CD4-positive, CD25-positive, alpha-beta regulatory T cell (primary cell): ENCODE data around the gene NRN1L. TPM values are rescaled to one million over a fixed set of nuclear protein-coding genes. Genes with fewer than 3 reads are reported as not detected.

ENCODE experiments used
- ATAC-seq, 2 donors: fragments of 150-1000 bp; cut with Tn5 transposase; one replicate each; pipeline ENCODE4 v1.10.0; 2021; ENCODE audit warnings: low read depth in 2 of 2, moderate number of reproducible peaks in 2 of 2, moderate library complexity in 1 of 2
- DNase-seq, 3 donors: peaks; one replicate each; pipeline versions ENCODE4 v3.0.0 to v3.0.0-alpha.2; 2012 to 2022; ENCODE audit warnings: mixed read lengths in 1 of 3
- H3K27ac ChIP-seq: one replicate; pipeline ENCODE4 v1.7.0; 2013; ENCODE audit warnings: mild to moderate bottlenecking, low read length; ENCODE audit not compliant: insufficient read depth, poor library complexity, severe bottlenecking
- H3K27me3 ChIP-seq: one replicate; pipeline ENCODE4 v1.7.0; 2013; ENCODE audit warnings: low read length; ENCODE audit not compliant: control insufficient read depth, insufficient read depth
- H3K36me3 ChIP-seq: one replicate; pipeline ENCODE4 v1.7.0; 2013; ENCODE audit warnings: mild to moderate bottlenecking, low read length, moderate library complexity; ENCODE audit not compliant: control insufficient read depth, insufficient read depth
- H3K4me1 ChIP-seq: 2 replicates; pipeline ENCODE4 v1.7.0; 2013; ENCODE audit warnings: mild to moderate bottlenecking, low read length; ENCODE audit not compliant: insufficient read depth, control insufficient read depth, poor library complexity, severe bottlenecking
- H3K4me3 ChIP-seq: one replicate; pipeline ENCODE4 v1.7.0; 2013; ENCODE audit warnings: low read depth, mild to moderate bottlenecking, low read length, moderate library complexity
- H3K9me3 ChIP-seq, 2 experiments: 1 replicate in 1 of 2; 2 replicates in 1 of 2; pipeline ENCODE4 v1.7.0; 2013; ENCODE audit warnings: low read length in 2 of 2, mild to moderate bottlenecking in 1 of 2, moderate library complexity in 1 of 2; ENCODE audit not compliant: control insufficient read depth in 2 of 2
- H3K27ac Mint-ChIP-seq, 3 donors: one replicate each; pipeline ENCODE4 v1.8.0; 2020 to 2022; ENCODE audit warnings: mild to moderate bottlenecking in 3 of 3, mixed read lengths in 3 of 3, moderate library complexity in 2 of 3
- H3K27me3 Mint-ChIP-seq: one replicate; pipeline ENCODE4 v1.8.0; 2022; ENCODE audit warnings: mild to moderate bottlenecking, mixed read lengths
- H3K36me3 Mint-ChIP-seq: one replicate; pipeline ENCODE4 v1.8.0; 2020; ENCODE audit warnings: mixed read lengths
- H3K4me1 Mint-ChIP-seq, 4 donors: one replicate each; pipeline ENCODE4 v1.8.0; 2020 to 2022; ENCODE audit warnings: mixed read lengths in 4 of 4, mild to moderate bottlenecking in 1 of 4
- H3K4me3 Mint-ChIP-seq, 4 donors: one replicate each; pipeline ENCODE4 v1.8.0; 2020 to 2022; ENCODE audit warnings: mild to moderate bottlenecking in 4 of 4, mixed read lengths in 4 of 4, moderate library complexity in 3 of 4
- H3K9me3 Mint-ChIP-seq, 7 donors: one replicate each; pipeline ENCODE4 v1.8.0; 2020 to 2022; ENCODE audit warnings: mixed read lengths in 7 of 7, mild to moderate bottlenecking in 3 of 7, moderate library complexity in 2 of 7
- polyA plus RNA-seq, 4 donors: library from polyadenylated mRNA; unstranded; fragments of 300-500 nt; fragmentation: Illumina TruSeq; gene quantifications; one replicate each; pipeline ENCODE4 v1.2.3, GENCODE V29; 2021
- total RNA-seq: library from RNA; stranded (reverse); gene quantifications from one replicate; pipeline ENCODE4 v1.2.3, GENCODE V29; 2022

Gene NRN1L
- total and polyA plus RNA-seq, 5 donors from 2014 or later = 0.37 to 2.7 (median 0.65) TPM; not detected in 2

- no peaks in the 10 kb centered on the region for H3K9me3 ChIP-seq
- Mint-ChIP-seq H3K27me3 (no peaks in the 10 kb centered on the region), H3K27ac (peak within 1 kb of the TSS in 1 of 3 donors; percentile 26), H3K36me3 (peaks cover 7% of the 10 kb centered on the region), H3K9me3 (peaks cover 0 to 1% (median 0%) of the 10 kb centered on the region in 7 donors), H3K4me1 (peaks cover 0 to 32% (median 18%) of the 10 kb centered on the region in 4 donors), H3K4me3 (peak within 1 kb of the TSS in 1 of 4 donors; percentile 28)
- peaks cover 18% of the 10 kb centered on the region for H3K4me1 ChIP-seq
- H3K27ac ChIP-seq = no peak within 1 kb of the TSS
- H3K27me3 ChIP-seq = no peaks in the 10 kb centered on the region
- DNase-seq = no peak
- ATAC-seq = no peak
- peaks cover 43% of the 10 kb centered on the region for H3K36me3 ChIP-seq
- H3K4me3 ChIP-seq = no peak within 1 kb of the TSS
Measured at GRCh38 chr16:67931712-67932461, 47.2 kb downstream of the NRN1L start, which contains the start of gene CTRL. TSS of gene CTRL (minus strand) at chr16:67931862. CDS start at chr16:67931852, 10 bp downstream.

DNA sequence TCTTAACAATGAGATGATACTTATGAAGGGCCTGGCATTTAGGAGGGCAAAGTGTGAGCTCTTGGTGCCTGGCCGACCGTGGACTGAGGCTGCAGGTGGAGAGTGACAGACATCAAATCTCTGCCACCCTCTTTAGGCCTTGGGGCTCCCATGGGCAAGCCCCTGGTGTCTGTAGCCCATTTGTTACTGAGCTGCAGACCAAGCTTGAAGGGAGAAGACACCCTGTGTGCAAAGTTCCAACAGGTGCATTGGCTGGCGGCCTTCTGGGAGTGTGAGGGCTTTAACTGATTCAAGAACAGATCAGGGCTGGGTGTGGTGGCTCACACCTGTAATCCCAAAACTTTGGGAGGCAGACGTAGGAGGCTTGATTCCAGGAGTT lies 47.8 kb downstream of the NRN1L start:
- H3K27me3 ChIP-seq = no peaks in the 10 kb centered on the region
- no peak overlapping the region for H3K4me3 ChIP-seq
- H3K36me3 Mint-ChIP-seq = peaks cover 7% of the 10 kb centered on the region
- peaks cover 39% of the 10 kb centered on the region for H3K36me3 ChIP-seq
- peaks cover 23% of the 10 kb centered on the region for H3K4me1 ChIP-seq
- H3K9me3 ChIP-seq = no peaks in the 10 kb centered on the region
- DNase-seq (no peak), ATAC-seq (no peak)
- H3K27me3 Mint-ChIP-seq = no peaks in the 10 kb centered on the region
- H3K9me3 Mint-ChIP-seq = peaks cover 0 to 1% (median 0%) of the 10 kb centered on the region in 7 donors
- no peak overlapping the region for H3K27ac ChIP-seq
- peaks cover 0 to 38% (median 23%) of the 10 kb centered on the region in 4 donors for H3K4me1 Mint-ChIP-seq
- peak overlapping the region in 1 of 3 donors; percentile 26 for H3K27ac Mint-ChIP-seq
- peak overlapping the region in 1 of 4 donors; percentile 28 for H3K4me3 Mint-ChIP-seq

DNA sequence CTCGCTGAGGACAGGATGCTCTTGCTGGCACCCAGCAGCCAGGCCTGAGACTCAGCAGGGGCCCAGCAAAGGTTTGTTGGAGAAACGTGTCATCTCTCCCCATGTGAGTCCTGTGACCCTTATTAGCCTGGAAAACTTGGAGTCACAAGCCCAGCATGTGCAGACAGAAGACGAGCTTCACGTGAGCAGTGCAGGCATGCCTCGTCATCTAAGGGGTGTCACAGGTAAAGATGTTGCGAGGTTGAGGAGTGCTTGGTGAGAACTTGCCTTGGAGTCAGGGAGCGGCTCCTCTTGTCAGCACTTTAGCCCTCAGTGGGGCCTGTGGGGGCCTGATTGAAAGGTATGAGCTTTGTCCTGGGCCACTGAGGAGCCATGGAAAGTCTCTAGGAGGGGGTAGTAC lies 49.1 kb downstream of the NRN1L start:
- Histone ChIP-seq H3K9me3 (no peaks in the 10 kb centered on the region), H3K4me3 (no peak overlapping the region), H3K27me3 (no peaks in the 10 kb centered on the region), H3K36me3 (peaks cover 33% of the 10 kb centered on the region), H3K27ac (no peak overlapping the region), H3K4me1 (peaks cover 22% of the 10 kb centered on the region)
- peaks cover 0 to 1% (median 0%) of the 10 kb centered on the region in 7 donors for H3K9me3 Mint-ChIP-seq
- H3K4me1 Mint-ChIP-seq = peaks cover 0 to 35% (median 21%) of the 10 kb centered on the region in 4 donors
- no peaks in the 10 kb centered on the region for H3K27me3 Mint-ChIP-seq
- peak overlapping the region in 1 of 3 donors; percentile 65 for H3K27ac Mint-ChIP-seq
- H3K36me3 Mint-ChIP-seq = peaks cover 7% of the 10 kb centered on the region
- H3K4me3 Mint-ChIP-seq = peak overlapping the region in 2 of 4 donors; percentile 64 to 100
- DNase-seq (no peak), ATAC-seq (no peak)

DNA sequence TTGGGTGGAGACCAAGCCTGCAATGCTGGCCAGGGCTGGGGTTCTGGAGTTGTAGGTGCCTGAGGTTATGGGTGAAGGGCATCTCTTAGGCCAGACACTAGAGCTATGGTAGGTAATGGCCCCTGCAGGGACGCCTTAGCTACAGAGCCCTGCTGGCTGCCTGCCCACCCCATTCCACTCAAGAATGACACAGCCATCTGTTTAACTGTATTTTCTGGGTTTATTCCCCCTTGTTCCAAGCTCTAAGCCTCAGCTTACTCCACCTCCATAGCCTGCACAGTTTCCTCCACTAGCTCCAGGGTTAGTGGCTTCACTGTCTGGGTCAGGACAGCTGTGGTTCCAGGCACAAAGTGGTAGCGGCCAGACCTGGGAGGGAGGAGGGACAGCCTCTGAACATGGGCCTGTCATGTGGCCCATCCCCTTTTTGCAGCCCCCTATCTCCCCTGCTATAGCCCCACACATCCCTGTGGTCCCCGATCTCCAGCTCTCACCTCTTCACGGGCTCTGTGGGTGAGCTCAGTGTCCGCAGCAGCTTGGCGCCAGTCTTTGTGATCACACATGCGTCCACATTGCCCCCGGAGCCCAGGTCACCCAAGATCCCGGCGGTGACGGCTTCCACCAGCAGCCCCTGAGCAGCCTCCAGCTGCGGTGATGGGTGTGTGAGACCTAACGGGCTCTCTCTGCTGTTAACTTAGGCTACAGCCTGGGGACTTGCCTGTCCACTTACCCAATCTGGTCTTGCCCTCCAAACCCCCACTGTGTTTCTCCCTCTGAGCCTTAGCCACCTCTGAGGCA lies 49.8 kb downstream of the NRN1L start:
- H3K36me3 ChIP-seq = peaks cover 30% of the 10 kb centered on the region
- no peak overlapping the region for H3K4me3 ChIP-seq
- Mint-ChIP-seq H3K9me3 (peaks cover 0 to 1% (median 0%) of the 10 kb centered on the region in 7 donors), H3K27me3 (no peaks in the 10 kb centered on the region), H3K36me3 (peaks cover 7% of the 10 kb centered on the region), H3K4me3 (peak overlapping the region in 3 of 4 donors; percentile 15 to 100 (median 100)), H3K4me1 (peaks cover 0 to 41% (median 21%) of the 10 kb centered on the region in 4 donors), H3K27ac (peak overlapping the region in 2 of 3 donors; percentile 93 to 99)
- H3K4me1 ChIP-seq = peaks cover 23% of the 10 kb centered on the region
- ATAC-seq (no peak), DNase-seq (no peak)
- H3K9me3 ChIP-seq = no peaks in the 10 kb centered on the region
- H3K27me3 ChIP-seq = no peaks in the 10 kb centered on the region
- H3K27ac ChIP-seq = peak overlapping the region; percentile 88

- peaks cover 0 to 47% (median 23%) of the 10 kb centered on the region in 4 donors for H3K4me1 Mint-ChIP-seq
- no peaks in the 10 kb centered on the region for H3K27me3 ChIP-seq
- H3K36me3 Mint-ChIP-seq = peaks cover 7% of the 10 kb centered on the region
- no peak for DNase-seq
- H3K9me3 ChIP-seq = no peaks in the 10 kb centered on the region
- H3K4me3 Mint-ChIP-seq = peak overlapping the region; percentile 65 to 100 (median 99)
- H3K4me1 ChIP-seq = peaks cover 29% of the 10 kb centered on the region
- H3K27me3 Mint-ChIP-seq = no peaks in the 10 kb centered on the region
- peak overlapping the region; percentile 93 to 99 (median 99) for H3K27ac Mint-ChIP-seq
- peak overlapping the region; percentile 88 for H3K27ac ChIP-seq
- peaks cover 29% of the 10 kb centered on the region for H3K36me3 ChIP-seq
- H3K9me3 Mint-ChIP-seq = no peaks in the 10 kb centered on the region
- ATAC-seq = no peak
- no peak overlapping the region for H3K4me3 ChIP-seq
Measured at GRCh38 chr16:67935101-67935401, 50.4 kb downstream of the NRN1L start.

DNA sequence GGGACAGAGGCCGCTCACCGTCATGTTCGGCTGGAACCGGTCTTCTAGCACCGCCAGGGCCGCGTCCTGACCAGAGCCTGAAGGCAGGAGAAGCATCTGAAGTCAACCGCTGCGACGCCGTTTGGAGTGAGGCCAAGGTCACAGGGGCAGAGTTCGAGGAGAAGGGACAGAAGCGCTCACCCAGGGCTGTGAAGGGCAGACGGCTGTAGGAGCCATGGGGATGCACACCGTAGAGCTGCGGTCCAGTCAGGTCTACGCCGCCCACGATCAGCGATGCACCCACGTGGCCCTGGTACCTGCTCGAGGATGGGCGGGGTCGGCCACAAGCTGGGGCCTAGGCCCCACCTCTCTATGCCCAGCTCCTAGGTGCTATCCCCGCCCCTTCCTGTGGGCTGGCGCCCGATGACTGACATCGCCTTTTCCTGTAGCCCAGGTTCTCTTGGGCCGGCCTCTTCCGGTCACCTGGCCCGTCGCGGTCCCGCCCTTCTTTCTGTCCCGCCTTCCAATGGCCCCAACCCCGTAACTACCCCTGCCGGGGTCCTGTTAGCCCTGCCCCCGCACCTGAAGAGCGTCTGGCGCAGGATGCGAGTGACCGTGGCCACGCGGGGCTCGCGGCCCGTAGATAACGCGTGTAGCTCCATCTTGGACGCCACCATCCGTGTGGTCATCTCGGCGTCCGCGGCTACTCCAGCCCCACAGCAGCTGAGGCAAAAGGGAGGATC lies 50.9 kb downstream of the NRN1L start:
- Histone ChIP-seq H3K27ac (peak overlapping the region; percentile 88), H3K4me1 (peaks cover 32% of the 10 kb centered on the region), H3K9me3 (no peaks in the 10 kb centered on the region), H3K27me3 (no peaks in the 10 kb centered on the region), H3K36me3 (peaks cover 29% of the 10 kb centered on the region), H3K4me3 (peak overlapping the region; percentile 69)
- Mint-ChIP-seq H3K4me1 (peaks cover 0 to 52% (median 27%) of the 10 kb centered on the region in 4 donors), H3K36me3 (peaks cover 7% of the 10 kb centered on the region), H3K27ac (peak overlapping the region; percentile 99), H3K4me3 (peak overlapping the region; percentile 98 to 100 (median 100)), H3K9me3 (no peaks in the 10 kb centered on the region), H3K27me3 (no peaks in the 10 kb centered on the region)
- peak; percentile 94 to 99 (median 95) for DNase-seq
- peak; percentile 91 to 93 for ATAC-seq
